Peyer's patch (tissue), 4 donors: Measurements from ENCODE around the gene AMFR. TPM values are rescaled to one million over a fixed set of nuclear protein-coding genes. Genes with fewer than 3 reads are reported as not detected.
A peak's percentile ranks its signal among the peaks of the same experiment; 100 is the strongest.

ENCODE experiments used
- DNase-seq, 3 donors: peaks; one replicate each; pipeline ENCODE4 v3.0.0-alpha.2; 2017 to 2019
- H3K27ac ChIP-seq, 4 donors: fragments of 200-600 bp; sonication (generic); one replicate each; pipeline ENCODE4 v1.5.1; 2016 to 2019
- H3K27me3 ChIP-seq, 2 donors: fragments of 200-600 bp; sonication (generic); one replicate each; pipeline ENCODE4 v1.5.1; 2019
- H3K36me3 ChIP-seq, 3 donors: fragments of 200-600 bp; sonication (generic); one replicate each; pipeline ENCODE4 v1.5.1; 2016 to 2019
- H3K4me1 ChIP-seq, 4 donors: fragments of 200-600 bp; sonication (generic); one replicate each; pipeline ENCODE4 v1.5.1; 2016 to 2019
- H3K4me3 ChIP-seq, 4 donors: fragments of 200-600 bp; sonication (generic); 1 replicate in 3 of 4; 2 replicates in 1 of 4; pipeline ENCODE4 v1.5.1; 2016 to 2019; ENCODE audit warnings: mild to moderate bottlenecking in 1 of 4
- H3K9me3 ChIP-seq, 4 donors: fragments of 200-600 bp; sonication (generic); one replicate each; pipeline ENCODE4 v1.5.1; 2016 to 2019; ENCODE audit warnings: mild to moderate bottlenecking in 1 of 4
- POLR2A ChIP-seq, 2 donors: fragments of 450-650 bp; IDR thresholded peaks; one replicate each; pipeline ENCODE4 v1.5.1; 2017; ENCODE audit warnings: antibody characterized with exemption in 2 of 2, mild to moderate bottlenecking in 2 of 2, moderate library complexity in 2 of 2
- total RNA-seq, 4 donors: library from RNA; depleted of rRNA; stranded (reverse); fragments of >200 nt; gene quantifications; one replicate each; pipeline ENCODE4 v1.1.0, GENCODE V29; 2016
- TF ChIP-seq, protein P1 (sequence below), 6 experiments: fragments of 450-650 bp in 4 of 6; fragments of 200-600 bp in 2 of 6; sonication (generic) in 1 of 6; IDR thresholded peaks; one replicate each; pipeline ENCODE4 v1.5.1; 2017 to 2019; ENCODE audit warnings: antibody characterized with exemption in 6 of 6, mild to moderate bottlenecking in 3 of 6, moderate library complexity in 1 of 6

Gene AMFR
- 100 to 1,000 TPM; 149 to 265 (median 170) TPM for total RNA-seq

DNA sequence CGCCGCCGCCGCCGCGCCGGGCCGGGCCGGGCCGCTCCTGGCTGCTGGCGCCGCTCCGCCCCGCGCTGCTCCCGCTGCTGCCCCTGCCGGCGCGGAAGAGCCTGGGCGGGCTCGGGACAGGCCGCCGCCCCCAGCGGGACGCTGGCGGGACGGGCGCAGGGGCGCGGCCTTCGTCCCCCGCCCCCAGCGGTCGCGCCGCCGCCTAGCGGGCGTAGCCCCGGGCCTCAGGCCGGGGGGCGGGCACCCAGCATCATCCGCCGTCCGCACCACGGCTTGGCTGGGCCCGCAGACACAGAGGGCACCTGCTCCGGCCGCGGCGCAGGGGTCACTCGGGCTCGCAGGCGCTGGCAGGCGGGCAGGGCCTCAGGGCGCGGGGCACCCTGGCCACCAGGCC lies at the start of gene AMFR:
TSS of gene AMFR (minus strand) at position 107 of the 394 bp plus-strand sequence. CDS start 218 bp downstream, outside the sequence.
- H3K36me3 ChIP-seq, result peaks cover 0 to 2% (median 0%) of the 10 kb centered on the region in 3 donors
- H3K9me3 ChIP-seq, result no peaks in the 10 kb centered on the region
- DNase-seq, result peak; percentile 60 to 81 (median 81)
- peak within 1 kb of the TSS; percentile 88 to 99 (median 93) for H3K4me3 ChIP-seq
- peak within 1 kb of the TSS; percentile 83 to 93 (median 88) for H3K27ac ChIP-seq
- H3K27me3 ChIP-seq, result no peaks in the 10 kb centered on the region
- TF ChIP-seq, protein P1, sequence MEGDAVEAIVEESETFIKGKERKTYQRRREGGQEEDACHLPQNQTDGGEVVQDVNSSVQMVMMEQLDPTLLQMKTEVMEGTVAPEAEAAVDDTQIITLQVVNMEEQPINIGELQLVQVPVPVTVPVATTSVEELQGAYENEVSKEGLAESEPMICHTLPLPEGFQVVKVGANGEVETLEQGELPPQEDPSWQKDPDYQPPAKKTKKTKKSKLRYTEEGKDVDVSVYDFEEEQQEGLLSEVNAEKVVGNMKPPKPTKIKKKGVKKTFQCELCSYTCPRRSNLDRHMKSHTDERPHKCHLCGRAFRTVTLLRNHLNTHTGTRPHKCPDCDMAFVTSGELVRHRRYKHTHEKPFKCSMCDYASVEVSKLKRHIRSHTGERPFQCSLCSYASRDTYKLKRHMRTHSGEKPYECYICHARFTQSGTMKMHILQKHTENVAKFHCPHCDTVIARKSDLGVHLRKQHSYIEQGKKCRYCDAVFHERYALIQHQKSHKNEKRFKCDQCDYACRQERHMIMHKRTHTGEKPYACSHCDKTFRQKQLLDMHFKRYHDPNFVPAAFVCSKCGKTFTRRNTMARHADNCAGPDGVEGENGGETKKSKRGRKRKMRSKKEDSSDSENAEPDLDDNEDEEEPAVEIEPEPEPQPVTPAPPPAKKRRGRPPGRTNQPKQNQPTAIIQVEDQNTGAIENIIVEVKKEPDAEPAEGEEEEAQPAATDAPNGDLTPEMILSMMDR (IDR thresholded peaks at IDR 0.05), result peak; percentile 29 to 90 (median 80)
- TF ChIP-seq POLR2A (IDR thresholded peaks at IDR 0.05), result no peak
- H3K4me1 ChIP-seq, result peaks cover 0 to 17% (median 3%) of the 10 kb centered on the region in 4 donors

DNA sequence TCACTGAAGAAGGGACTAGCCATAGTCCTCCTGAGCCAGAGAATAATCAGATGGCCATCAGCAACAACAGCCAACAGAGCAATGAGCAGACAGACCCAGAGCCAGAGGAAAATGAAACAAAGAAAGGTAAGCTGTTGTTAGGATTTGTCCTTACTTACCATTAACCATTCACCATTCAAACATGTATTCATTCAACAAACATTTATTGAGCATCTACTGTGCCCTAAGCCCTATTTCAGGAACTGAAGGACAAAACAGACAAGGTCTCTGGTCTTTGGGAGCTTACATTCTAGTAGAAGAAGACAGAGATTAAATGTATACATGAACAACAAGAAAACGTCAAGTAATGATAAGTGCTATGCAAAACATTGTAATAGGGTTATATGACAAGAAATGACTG lies 45.3 kb upstream of the AMFR start:
- Histone ChIP-seq H3K27ac (no peak overlapping the region), H3K9me3 (no peaks in the 10 kb centered on the region), H3K4me1 (no peaks in the 10 kb centered on the region), H3K4me3 (no peak overlapping the region), H3K36me3 (peaks cover 0 to 99% (median 0%) of the 10 kb centered on the region in 3 donors), H3K27me3 (no peaks in the 10 kb centered on the region)
- TF ChIP-seq, protein P1 (IDR thresholded peaks at IDR 0.05), result no peak
- no peak for TF ChIP-seq POLR2A (IDR thresholded peaks at IDR 0.05)
- no peak for DNase-seq

DNA sequence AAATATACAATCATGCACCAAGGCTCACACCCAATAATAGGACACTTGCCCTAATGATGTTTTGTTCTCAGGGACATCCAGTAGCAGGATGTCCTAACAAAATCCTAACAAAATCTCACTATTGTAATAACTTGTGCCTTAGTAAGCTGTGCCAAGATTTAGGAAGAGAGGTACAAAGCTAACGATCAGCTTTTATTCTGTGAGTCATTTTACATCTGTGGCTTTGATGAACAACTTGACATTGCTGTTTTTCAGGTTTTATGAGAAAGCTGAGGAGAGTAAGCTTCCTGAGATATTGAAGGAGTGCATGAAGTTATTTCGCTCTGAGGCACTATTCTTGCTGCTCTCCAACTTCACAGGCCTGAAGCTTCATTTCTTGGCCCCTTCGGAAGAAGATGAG lies 44.9 kb upstream of the AMFR start:
- Histone ChIP-seq H3K27ac (no peak overlapping the region), H3K27me3 (no peaks in the 10 kb centered on the region), H3K4me1 (no peaks in the 10 kb centered on the region), H3K36me3 (peaks cover 0 to 97% (median 0%) of the 10 kb centered on the region in 3 donors), H3K9me3 (no peaks in the 10 kb centered on the region), H3K4me3 (no peak overlapping the region)
- DNase-seq, result no peak
- TF ChIP-seq, protein P1 (IDR thresholded peaks at IDR 0.05), result no peak
- no peak for TF ChIP-seq POLR2A (IDR thresholded peaks at IDR 0.05)

DNA sequence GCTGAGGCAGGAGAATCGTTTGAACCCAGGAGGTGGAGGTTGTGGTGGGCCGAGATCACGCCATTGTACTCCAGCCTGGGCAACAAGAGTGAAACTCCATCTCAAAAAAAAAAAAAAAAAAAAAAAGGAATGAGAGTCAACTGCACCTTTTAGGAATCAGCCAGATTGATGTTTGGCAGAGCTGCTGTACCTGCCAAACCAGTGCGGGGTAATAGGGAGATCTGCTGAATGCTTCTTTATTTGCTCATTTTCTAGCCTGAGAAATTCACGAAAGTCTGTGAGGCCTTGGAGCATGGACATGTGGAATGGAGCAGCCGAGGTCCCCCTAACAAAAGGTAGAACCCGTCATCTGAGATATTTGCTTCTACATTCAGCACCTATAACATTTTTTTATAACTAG lies 44.4 kb upstream of the AMFR start:
- TF ChIP-seq POLR2A (IDR thresholded peaks at IDR 0.05), result no peak
- TF ChIP-seq, protein P1 (IDR thresholded peaks at IDR 0.05), result no peak
- Histone ChIP-seq H3K9me3 (no peaks in the 10 kb centered on the region), H3K36me3 (peaks cover 0 to 97% (median 0%) of the 10 kb centered on the region in 3 donors), H3K4me1 (no peaks in the 10 kb centered on the region), H3K27ac (no peak overlapping the region), H3K27me3 (no peaks in the 10 kb centered on the region), H3K4me3 (no peak overlapping the region)
- DNase-seq, result no peak

DNA sequence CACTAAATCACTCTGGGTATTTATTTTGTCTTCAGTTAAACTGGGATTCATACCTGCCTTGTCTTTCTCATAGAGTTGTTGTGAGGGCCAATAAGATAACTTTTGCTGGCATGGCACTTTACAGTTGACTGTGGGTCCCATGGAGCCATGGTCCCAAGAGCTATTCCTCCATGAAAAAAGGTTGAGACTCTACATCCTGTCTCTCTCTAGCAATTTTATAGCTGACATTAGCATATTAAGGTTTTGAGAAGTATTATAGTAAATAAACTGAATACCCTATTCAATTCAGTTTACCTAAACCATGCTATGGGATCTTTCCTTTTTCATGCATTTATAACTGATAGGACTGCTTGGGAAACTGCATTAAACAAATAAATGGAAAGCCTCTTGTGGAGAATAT lies 43.5 kb upstream of the AMFR start:
- TF ChIP-seq, protein P1 (IDR thresholded peaks at IDR 0.05), result no peak
- H3K9me3 ChIP-seq, result no peaks in the 10 kb centered on the region
- peaks cover 0 to 93% (median 0%) of the 10 kb centered on the region in 3 donors for H3K36me3 ChIP-seq
- DNase-seq, result no peak
- no peaks in the 10 kb centered on the region for H3K4me1 ChIP-seq
- H3K27me3 ChIP-seq, result no peaks in the 10 kb centered on the region
- H3K4me3 ChIP-seq, result no peak overlapping the region
- no peak overlapping the region for H3K27ac ChIP-seq

DNA sequence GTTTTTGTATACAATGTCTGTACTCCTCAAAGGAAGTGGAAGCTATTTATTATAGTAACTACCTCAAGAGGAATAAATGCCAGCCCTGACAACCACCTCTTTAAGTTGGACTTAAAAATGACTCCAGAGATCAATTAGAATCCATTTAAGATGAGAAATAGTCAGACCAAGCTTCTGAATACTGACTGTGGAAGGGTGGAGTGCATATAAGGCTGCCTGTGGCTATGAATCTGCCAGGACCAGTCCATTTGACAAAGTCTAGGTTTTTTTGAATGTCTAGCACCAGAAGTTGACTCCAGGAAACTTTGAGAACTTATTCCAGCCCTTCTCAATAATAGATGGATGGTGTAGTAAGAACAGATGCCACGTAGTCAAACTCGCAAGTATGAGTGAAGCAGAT lies 41.0 kb upstream of the AMFR start:
- no peaks in the 10 kb centered on the region for H3K4me1 ChIP-seq
- peaks cover 0 to 86% (median 0%) of the 10 kb centered on the region in 3 donors for H3K36me3 ChIP-seq
- TF ChIP-seq, protein P1 (IDR thresholded peaks at IDR 0.05), result no peak
- TF ChIP-seq POLR2A (IDR thresholded peaks at IDR 0.05), result no peak

More for the DNA sequence above, 41.0 kb upstream of the AMFR start:
- Histone ChIP-seq H3K4me3 (no peak overlapping the region), H3K27me3 (no peaks in the 10 kb centered on the region), H3K27ac (no peak overlapping the region), H3K9me3 (no peaks in the 10 kb centered on the region)
- no peak for DNase-seq
